Smooth muscle cell (in vitro differentiated cells): ENCODE results near the gene RTKN. TPM values are rescaled to one million over a fixed set of nuclear protein-coding genes. Genes with fewer than 3 reads are reported as not detected.
"Not testable (repeated sequence)": the region's sequence is repeated elsewhere in the genome, so short reads cannot be mapped to it uniquely, and the experiment has no call there.

Experiments
- DNase-seq: peaks from one replicate; lab custom pipeline; 2025; ENCODE audit not compliant: unreplicated experiment; lab: John Stamatoyannopoulos, UW
- H2AFZ ChIP-seq: fragments of 200-600 bp; sonication (generic); 2 replicates; pipeline ENCODE4 v1.6.0; 2016; ENCODE audit warnings: antibody characterized with exemption, low read depth, mild to moderate bottlenecking
- H3F3A ChIP-seq: fragments of 200-600 bp; sonication (generic); 2 replicates; pipeline ENCODE4 v1.6.0; 2017; ENCODE audit warnings: antibody characterized with exemption, low read depth
- H3K27ac ChIP-seq: fragments of 200-600 bp; sonication (generic); 2 replicates; pipeline ENCODE4 v1.5.1; 2016; ENCODE audit warnings: low read depth, mild to moderate bottlenecking
- H3K27me3 ChIP-seq: fragments of 200-600 bp; sonication (generic); 2 replicates; pipeline ENCODE4 v1.6.1; 2016; ENCODE audit warnings: low read depth, mild to moderate bottlenecking
- H3K36me3 ChIP-seq: fragments of 200-600 bp; sonication (generic); 2 replicates; pipeline ENCODE4 v1.5.1; 2016; ENCODE audit warnings: low read depth
- H3K4me1 ChIP-seq: fragments of 200-600 bp; sonication (generic); 2 replicates; pipeline ENCODE4 v1.5.1; 2016; ENCODE audit warnings: low read depth
- H3K4me2 ChIP-seq: fragments of 200-600 bp; sonication (generic); 2 replicates; pipeline ENCODE4 v1.6.0; 2016; ENCODE audit warnings: mild to moderate bottlenecking
- H3K4me3 ChIP-seq: fragments of 200-600 bp; sonication (generic); 2 replicates; pipeline ENCODE4 v1.5.1; 2016; ENCODE audit warnings: mild to moderate bottlenecking
- H3K79me2 ChIP-seq: fragments of 200-600 bp; sonication (generic); 2 replicates; pipeline ENCODE4 v1.6.0; 2016; ENCODE audit warnings: low read depth, mild to moderate bottlenecking
- H3K9ac ChIP-seq: fragments of 200-600 bp; sonication (generic); 2 replicates; pipeline ENCODE4 v1.6.0; 2016; ENCODE audit warnings: low read depth
- H3K9me3 ChIP-seq: fragments of 200-600 bp; sonication (generic); replicated peaks from 2 replicates; pipeline ENCODE4 v1.5.1; 2016; ENCODE audit warnings: low read depth
- H4K20me1 ChIP-seq: fragments of 200-600 bp; sonication (generic); 2 replicates; pipeline ENCODE4 v1.6.0; 2016; ENCODE audit warnings: low read depth
- WGBS: methylation state at CpG from one replicate; pipeline ENCODE4 v1.1.7; 2016; ENCODE audit warnings: low lambda C conversion rate; 5-methylcytosine and 5-hydroxymethylcytosine counted together
- polyA plus RNA-seq: library from polyadenylated mRNA; unstranded; fragments of >200 nt; fragmentation: Nextera tagmentation; extraction: Ambion mirVana; gene quantifications from 2 replicates; pipeline ENCODE4 v1.2.1, GENCODE V29; 2016
- total RNA-seq: library from RNA; depleted of rRNA; stranded (reverse); fragments of >200 nt; gene quantifications from 2 replicates; pipeline ENCODE4 v1.2.3, GENCODE V29; 2014
- TF ChIP-seq, protein P1 (sequence below): fragments of 200-600 bp; sonication (generic); IDR thresholded peaks from 2 replicates; pipeline ENCODE4 v1.5.1; 2017; ENCODE audit warnings: borderline replicate concordance, mild to moderate bottlenecking, antibody characterized with exemption; ENCODE audit not compliant: insufficient read depth, poor library complexity, severe bottlenecking

RTKN gene
- total and polyA plus RNA-seq, 2 experiments from 2014 or later, result 31.4 to 60.5 TPM

DNA sequence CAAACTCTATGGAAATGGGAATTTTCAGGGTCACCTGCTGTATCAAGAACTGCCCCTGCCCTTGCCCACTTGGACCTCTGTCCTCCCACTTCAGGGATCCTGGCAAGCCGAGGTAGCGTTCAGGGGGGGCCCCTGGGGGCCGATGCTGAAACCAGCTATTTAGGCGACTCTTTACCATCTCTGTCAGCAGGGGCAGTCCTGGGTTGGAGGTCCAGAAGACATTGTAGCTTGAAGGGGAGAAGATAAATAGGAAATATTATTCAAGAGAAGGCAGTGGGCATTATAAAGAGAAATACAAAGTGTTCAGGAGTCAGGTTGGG is 21.0 kb upstream of the RTKN start:
- Histone ChIP-seq H3K79me2 (peaks cover 47% of the 10 kb centered on the region), H4K20me1 (no peaks in the 10 kb centered on the region), H2AFZ (no peak overlapping the region), H3K4me2 (no peak overlapping the region), H3F3A (peaks cover 20% of the 10 kb centered on the region), H3K36me3 (no peaks in the 10 kb centered on the region), H3K4me1 (peaks cover 19% of the 10 kb centered on the region), H3K27me3 (no peaks in the 10 kb centered on the region), H3K4me3 (no peak overlapping the region), H3K27ac (no peak overlapping the region), H3K9ac (no peak overlapping the region), H3K9me3 (no peaks in the 10 kb centered on the region)
- 97% methylated on average over 4 of the region's 4 CpGs for WGBS
- DNase-seq, result no peak
- TF ChIP-seq, protein P1, sequence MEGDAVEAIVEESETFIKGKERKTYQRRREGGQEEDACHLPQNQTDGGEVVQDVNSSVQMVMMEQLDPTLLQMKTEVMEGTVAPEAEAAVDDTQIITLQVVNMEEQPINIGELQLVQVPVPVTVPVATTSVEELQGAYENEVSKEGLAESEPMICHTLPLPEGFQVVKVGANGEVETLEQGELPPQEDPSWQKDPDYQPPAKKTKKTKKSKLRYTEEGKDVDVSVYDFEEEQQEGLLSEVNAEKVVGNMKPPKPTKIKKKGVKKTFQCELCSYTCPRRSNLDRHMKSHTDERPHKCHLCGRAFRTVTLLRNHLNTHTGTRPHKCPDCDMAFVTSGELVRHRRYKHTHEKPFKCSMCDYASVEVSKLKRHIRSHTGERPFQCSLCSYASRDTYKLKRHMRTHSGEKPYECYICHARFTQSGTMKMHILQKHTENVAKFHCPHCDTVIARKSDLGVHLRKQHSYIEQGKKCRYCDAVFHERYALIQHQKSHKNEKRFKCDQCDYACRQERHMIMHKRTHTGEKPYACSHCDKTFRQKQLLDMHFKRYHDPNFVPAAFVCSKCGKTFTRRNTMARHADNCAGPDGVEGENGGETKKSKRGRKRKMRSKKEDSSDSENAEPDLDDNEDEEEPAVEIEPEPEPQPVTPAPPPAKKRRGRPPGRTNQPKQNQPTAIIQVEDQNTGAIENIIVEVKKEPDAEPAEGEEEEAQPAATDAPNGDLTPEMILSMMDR, result no peak

DNA sequence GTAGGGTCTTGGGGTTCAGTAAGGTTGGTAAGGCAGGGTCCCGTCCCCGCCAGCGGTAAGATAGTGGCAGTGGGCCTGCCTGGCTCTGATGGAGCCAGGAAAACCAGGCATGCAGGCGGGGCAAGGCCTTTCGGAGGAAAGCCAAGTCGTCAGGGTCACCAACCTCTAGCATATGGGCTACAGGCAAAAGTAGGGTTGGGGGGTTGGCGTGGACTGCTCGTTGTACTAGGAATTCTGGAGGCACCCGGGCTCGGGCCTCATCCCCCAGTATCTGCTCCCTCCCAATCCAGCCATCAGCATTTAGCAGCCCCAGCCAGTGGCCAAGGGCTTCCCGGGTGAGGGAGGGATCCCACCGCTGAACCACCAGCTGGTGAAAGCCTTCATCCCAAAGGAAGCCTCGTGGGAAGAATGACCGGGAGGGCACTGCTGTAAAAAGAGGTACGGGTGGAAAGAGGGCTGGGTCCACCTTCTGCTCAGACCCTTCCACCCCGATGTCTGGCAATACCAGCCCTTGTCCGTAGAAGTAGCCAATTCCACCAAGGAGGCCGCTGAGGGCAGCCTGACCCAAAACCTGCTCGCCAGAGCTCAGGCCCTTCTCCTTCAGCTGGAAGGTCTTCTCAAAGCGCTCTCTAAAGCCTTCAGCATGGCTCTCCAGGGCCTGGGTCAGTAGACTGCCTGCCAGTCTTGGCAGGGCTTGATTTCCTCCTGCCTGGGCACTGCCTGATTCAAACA is 20.5 kb upstream of the RTKN start:
- Histone ChIP-seq H3K4me1 (peaks cover 19% of the 10 kb centered on the region), H3K27me3 (no peaks in the 10 kb centered on the region), H3K9me3 (no peaks in the 10 kb centered on the region), H4K20me1 (no peaks in the 10 kb centered on the region), H3K36me3 (no peaks in the 10 kb centered on the region), H2AFZ (no peak overlapping the region), H3K4me3 (no peak overlapping the region), H3K4me2 (no peak overlapping the region), H3K9ac (no peak overlapping the region), H3K27ac (no peak overlapping the region), H3F3A (peaks cover 16% of the 10 kb centered on the region), H3K79me2 (peaks cover 47% of the 10 kb centered on the region)
- TF ChIP-seq, protein P1, result no peak
- no peak for DNase-seq
- WGBS, result 97% methylated on average over 20 of the region's 20 CpGs

DNA sequence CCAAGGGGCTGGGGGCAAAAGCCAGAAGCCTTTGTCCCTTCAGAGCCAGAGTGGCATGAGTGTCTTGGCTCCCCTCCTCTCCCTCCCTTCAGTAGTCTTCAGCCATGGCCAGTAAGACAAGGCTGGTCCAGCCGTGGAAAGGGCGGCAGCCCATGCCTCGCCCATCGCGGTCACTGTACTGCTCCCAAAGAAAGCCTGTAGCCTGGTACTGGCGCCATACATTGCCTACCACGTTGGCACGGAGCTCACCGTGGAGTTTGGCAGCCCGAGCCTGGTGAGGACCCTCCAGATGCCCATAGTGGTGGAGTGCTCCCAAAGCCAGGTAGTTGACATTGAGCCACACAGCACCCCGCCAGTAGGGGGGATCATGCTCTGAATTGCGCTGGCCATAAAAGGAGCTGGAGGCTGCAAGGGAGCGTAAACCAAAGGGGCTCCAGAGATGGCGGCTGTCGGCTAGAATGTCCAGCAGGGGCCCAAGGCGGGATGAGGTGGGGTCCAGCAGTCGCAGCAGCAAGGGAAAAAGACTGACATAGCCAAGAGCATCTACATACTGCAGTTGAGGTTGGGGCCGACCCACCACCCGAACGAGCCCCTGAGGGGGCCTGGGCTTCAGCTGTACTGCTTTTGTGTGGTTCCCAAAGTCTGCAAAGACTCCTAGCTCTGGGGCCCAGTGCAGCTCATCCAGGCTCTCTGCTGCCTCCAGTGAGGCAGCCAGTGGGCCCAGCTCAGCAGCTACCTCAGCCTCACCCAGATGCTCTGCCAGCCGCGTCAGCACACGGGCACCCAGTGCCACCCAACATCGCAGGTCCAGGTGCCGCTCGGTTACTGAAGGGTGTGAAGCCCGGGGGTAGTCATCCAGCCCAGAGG is 19.7 kb upstream of the RTKN start:
- Histone ChIP-seq H3K9ac (no peak overlapping the region), H2AFZ (no peak overlapping the region), H3K4me1 (peaks cover 24% of the 10 kb centered on the region), H3K4me2 (no peak overlapping the region), H3K79me2 (peaks cover 48% of the 10 kb centered on the region), H3K36me3 (no peaks in the 10 kb centered on the region), H3F3A (peaks cover 20% of the 10 kb centered on the region), H3K4me3 (no peak overlapping the region), H3K27ac (peak overlapping the region; percentile 1), H3K27me3 (no peaks in the 10 kb centered on the region), H3K9me3 (no peaks in the 10 kb centered on the region), H4K20me1 (no peaks in the 10 kb centered on the region)
- TF ChIP-seq, protein P1, result peak; percentile 5
- no peak for DNase-seq
- WGBS, result 96% methylated on average over 26 of the region's 27 CpGs

DNA sequence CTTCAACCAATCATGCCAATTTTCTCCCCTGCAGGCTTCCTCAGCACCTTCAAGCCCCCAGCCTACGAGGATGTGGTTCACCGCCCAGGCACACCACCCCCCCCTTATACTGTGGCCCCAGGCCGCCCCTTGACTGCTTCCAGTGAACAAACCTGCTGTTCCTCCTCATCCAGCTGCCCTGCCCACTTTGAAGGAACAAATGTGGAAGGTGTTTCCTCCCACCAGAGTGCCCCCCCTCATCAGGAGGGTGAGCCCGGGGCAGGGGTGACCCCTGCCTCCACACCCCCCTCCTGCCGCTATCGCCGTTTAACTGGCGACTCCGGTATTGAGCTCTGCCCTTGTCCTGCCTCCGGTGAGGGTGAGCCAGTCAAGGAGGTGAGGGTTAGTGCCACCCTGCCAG is 18.4 kb upstream of the RTKN start:
- WGBS, result 93% methylated on average over 10 of the region's 10 CpGs
- not testable (repeated sequence) for H3K27me3 ChIP-seq, H3K4me2 ChIP-seq, H3K36me3 ChIP-seq, H2AFZ ChIP-seq, H3K9ac ChIP-seq, H4K20me1 ChIP-seq, H3K4me3 ChIP-seq, DNase-seq, H3K9me3 ChIP-seq, H3K27ac ChIP-seq
- Histone ChIP-seq H3F3A (peaks cover 23% of the 10 kb centered on the region), H3K4me1 (peaks cover 26% of the 10 kb centered on the region), H3K79me2 (peaks cover 49% of the 10 kb centered on the region)

DNA sequence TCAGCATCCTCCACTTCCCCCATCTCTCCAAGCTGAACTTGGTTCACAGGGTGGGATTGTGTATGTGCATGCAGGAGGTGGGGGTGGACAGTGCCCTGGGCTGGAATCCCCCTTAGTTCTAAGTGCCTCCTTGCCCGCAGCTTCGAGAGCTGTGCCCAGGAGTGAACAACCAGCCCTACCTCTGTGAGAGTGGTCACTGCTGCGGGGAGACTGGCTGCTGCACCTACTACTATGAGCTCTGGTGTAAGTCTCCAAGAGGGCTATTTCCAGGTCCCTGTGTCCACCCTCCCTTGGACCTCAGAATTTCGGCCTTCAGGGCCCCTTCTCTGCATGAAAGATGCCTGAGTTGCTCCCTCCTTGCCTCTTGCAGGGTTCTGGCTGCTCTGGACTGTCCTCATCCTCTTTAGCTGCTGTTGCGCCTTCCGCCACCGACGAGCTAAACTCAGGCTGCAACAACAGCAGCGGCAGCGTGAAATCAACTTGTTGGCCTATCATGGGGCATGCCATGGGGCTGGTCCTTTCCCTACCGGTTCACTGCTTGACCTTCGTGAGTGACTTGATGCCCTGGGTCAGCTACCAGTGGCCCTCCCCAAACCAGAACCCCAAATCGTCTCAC is 17.9 kb upstream of the RTKN start:
- not testable (repeated sequence) for H3K27me3 ChIP-seq, H3K9me3 ChIP-seq, H3K36me3 ChIP-seq, DNase-seq, H3K27ac ChIP-seq, H3K9ac ChIP-seq, H2AFZ ChIP-seq, H4K20me1 ChIP-seq
- peak overlapping the region; percentile 98 for H3K4me2 ChIP-seq
- peaks cover 26% of the 10 kb centered on the region for H3K4me1 ChIP-seq
- peaks cover 23% of the 10 kb centered on the region for H3F3A ChIP-seq
- H3K4me3 ChIP-seq, result peak overlapping the region; percentile 85
- WGBS, result 93% methylated on average over 13 of the region's 13 CpGs
- H3K79me2 ChIP-seq, result peaks cover 45% of the 10 kb centered on the region
